22Rv1 (cell line): ENCODE results near the gene TMEM132D.

Source experiments
- H3K27ac ChIP-seq: fragments of 450-650 bp; 2 replicates; pipeline ENCODE4 v1.5.1; 2017
- ZFX ChIP-seq: fragments of 450-650 bp; IDR thresholded peaks from 2 replicates; pipeline ENCODE4 v1.6.1; 2017; ENCODE audit warnings: antibody characterized with exemption, borderline replicate concordance
- TF ChIP-seq, protein P1 (sequence below): fragments of 450-650 bp; IDR thresholded peaks from 2 replicates; pipeline ENCODE4 v1.5.1; 2017; ENCODE audit warnings: mild to moderate bottlenecking

Gene TMEM132D

DNA sequence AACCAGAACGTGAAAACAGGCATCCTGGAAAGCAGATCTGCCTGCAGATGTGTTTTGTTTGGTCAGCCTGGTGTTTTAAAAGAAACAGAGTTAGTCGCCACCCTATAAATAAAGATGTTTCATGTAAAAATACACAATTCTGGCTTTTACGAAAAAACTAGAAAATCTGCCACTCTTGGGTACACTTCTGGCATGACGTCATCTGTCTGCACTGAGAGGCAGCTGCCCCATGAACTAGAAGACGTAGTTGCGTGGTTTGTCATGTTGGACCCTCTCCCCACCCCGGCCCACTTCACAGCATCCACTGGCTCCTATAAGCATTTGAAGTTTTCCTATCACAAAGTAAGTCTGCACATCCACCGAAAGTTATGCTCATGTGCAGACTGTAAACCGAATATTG, 658.1 kb downstream of the TMEM132D start:
- no peak overlapping the region for H3K27ac ChIP-seq
- TF ChIP-seq, protein P1, sequence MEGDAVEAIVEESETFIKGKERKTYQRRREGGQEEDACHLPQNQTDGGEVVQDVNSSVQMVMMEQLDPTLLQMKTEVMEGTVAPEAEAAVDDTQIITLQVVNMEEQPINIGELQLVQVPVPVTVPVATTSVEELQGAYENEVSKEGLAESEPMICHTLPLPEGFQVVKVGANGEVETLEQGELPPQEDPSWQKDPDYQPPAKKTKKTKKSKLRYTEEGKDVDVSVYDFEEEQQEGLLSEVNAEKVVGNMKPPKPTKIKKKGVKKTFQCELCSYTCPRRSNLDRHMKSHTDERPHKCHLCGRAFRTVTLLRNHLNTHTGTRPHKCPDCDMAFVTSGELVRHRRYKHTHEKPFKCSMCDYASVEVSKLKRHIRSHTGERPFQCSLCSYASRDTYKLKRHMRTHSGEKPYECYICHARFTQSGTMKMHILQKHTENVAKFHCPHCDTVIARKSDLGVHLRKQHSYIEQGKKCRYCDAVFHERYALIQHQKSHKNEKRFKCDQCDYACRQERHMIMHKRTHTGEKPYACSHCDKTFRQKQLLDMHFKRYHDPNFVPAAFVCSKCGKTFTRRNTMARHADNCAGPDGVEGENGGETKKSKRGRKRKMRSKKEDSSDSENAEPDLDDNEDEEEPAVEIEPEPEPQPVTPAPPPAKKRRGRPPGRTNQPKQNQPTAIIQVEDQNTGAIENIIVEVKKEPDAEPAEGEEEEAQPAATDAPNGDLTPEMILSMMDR, result no peak
- no peak for TF ChIP-seq ZFX

DNA sequence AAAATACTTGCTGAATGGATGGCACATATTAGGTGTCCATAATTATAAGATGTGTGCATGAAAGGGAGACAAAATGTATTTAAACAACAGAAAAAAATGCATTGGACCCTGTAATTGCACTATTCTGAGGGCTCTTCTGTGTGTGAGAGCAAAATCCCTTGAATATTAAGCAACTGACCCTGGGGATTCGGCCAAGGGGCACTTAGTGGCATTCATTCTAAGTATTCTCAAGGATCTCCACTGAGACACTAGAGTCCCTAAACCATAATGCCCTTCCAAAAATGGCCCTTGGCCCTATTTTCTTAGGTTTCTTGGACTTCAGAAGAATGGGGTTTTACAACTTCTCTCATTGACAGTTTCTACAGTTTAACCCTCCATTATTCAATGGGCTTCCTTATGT, 662.0 kb downstream of the TMEM132D start:
- H3K27ac ChIP-seq, result no peak overlapping the region
- TF ChIP-seq, protein P1, result no peak
- no peak for TF ChIP-seq ZFX

DNA sequence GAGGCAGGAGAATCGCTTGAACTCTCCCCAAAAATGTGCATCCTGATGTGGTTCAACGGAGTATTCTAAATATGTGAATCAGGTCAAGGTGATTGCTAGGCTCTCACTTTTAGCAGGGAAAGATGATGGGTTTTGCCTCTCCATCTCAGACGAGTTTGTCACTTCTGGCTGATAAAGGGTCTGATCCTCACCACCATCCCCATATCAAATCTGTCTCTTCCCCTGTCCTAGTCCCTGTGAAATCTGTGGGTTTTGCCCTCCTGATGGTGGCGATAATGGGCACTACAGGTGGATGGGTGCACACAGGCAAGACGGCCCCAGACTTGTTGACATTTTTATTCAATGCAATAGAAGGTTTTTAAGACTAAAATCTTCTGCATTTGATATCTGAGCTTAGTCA, 665.9 kb downstream of the TMEM132D start:
- H3K27ac ChIP-seq, result no peak overlapping the region
- TF ChIP-seq, protein P1, result no peak
- TF ChIP-seq ZFX, result no peak

DNA sequence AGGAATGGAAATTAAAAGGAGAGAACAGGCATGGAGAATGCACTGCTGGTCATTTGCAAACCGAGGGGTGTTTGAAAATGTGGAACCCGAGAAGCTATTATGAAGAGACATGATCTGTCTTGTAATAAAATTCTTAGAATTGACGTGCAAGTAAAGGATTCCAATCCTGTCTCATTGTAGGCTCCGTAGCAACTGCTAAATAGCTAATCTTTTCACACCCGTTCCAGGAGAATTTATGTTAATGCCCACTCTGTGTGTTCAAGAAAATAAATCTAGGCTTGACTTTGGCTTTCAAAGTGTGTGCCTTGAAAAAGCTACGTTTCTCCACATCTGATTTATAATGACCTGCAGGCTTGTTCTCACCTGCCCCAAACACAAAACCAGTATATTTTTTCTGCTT, 669.6 kb downstream of the TMEM132D start:
- TF ChIP-seq ZFX, result no peak
- TF ChIP-seq, protein P1, result no peak
- H3K27ac ChIP-seq, result no peak overlapping the region

DNA sequence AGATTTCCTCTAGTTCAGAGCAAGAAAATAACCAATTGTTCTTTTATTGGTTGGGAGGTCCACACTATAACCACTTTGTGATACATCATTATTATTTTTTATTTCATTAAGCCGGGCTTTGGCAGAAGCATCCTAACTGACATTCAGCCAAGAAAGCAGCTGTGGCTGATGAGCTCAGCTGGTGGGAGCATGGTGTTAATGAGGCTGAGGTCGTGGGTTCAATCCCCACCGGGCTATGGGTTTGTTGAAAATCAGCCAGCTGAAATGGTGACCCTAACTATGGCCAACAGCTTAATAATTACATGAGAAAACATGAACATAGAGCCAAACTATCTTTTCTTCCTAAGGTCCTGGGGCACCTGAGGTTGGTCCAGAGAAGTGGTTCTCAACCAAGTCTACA, 672.3 kb downstream of the TMEM132D start:
- TF ChIP-seq, protein P1, result no peak
- TF ChIP-seq ZFX, result no peak

DNA sequence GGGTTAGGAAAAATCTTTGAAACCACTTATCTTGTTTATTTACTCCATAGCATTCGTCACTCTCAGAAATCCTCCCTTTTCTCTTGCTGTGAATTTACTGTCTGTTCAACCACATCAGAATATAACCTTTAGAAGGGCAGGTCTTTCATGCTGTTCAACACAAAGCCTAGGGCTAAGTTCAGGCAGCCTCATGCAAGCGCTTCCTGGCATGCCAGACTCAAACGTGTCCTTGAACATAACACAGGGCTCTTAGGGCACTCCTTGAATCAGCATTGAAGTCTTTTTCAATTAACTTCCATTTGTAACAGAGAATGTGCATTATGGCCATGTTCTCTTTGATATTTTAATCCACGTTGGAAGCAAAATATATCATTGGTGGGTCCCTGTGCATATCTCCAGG, 672.8 kb downstream of the TMEM132D start:
- no peak overlapping the region for H3K27ac ChIP-seq
- TF ChIP-seq ZFX, result no peak
- TF ChIP-seq, protein P1, result no peak

More for the DNA sequence above, 672.3 kb downstream of the TMEM132D start:
- H3K27ac ChIP-seq, result no peak overlapping the region

DNA sequence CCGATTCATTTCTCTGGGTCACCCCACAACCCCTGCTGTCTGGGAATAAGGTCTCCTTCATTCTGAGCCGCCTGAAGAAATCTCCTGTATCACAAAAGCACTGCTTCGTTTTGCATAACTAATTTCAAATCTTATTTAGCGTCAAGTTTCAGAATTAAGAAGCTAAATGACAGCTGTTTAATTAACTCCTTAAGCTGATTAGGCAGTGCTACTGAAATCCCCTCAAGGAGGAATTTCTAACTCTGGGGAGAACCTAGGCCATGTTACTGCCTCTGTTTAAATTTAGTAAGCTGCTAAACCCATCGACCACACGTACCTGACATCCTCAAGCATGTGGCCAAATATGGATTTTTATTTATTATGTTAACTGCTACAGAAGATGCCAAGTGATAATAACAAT, 677.0 kb downstream of the TMEM132D start:
- no peak overlapping the region for H3K27ac ChIP-seq
- TF ChIP-seq, protein P1, result no peak
- TF ChIP-seq ZFX, result no peak
